Endodermal cell (in vitro differentiated cells): Measurements from ENCODE around the gene PIP5K1C. TPM values are rescaled to one million over a fixed set of nuclear protein-coding genes. Genes with fewer than 3 reads are reported as not detected.

Experiments
- DNase-seq: peaks from one replicate; pipeline ENCODE4 v3.0.0-alpha.2; 2017
- H3K27ac ChIP-seq: 2 replicates; pipeline ENCODE4 v1.5.1; 2013; ENCODE audit warnings: mild to moderate bottlenecking, low read depth, low read length, moderate library complexity
- H3K27me3 ChIP-seq: 2 replicates; pipeline ENCODE4 v1.6.1; 2013; ENCODE audit warnings: mild to moderate bottlenecking, low read length, moderate library complexity; ENCODE audit not compliant: insufficient read depth, control insufficient read depth, poor library complexity, severe bottlenecking
- H3K36me3 ChIP-seq: 2 replicates; pipeline ENCODE4 v1.7.0; 2013; ENCODE audit warnings: mild to moderate bottlenecking, low read length, moderate library complexity; ENCODE audit not compliant: control insufficient read depth, insufficient read depth
- H3K4me1 ChIP-seq: one replicate; pipeline ENCODE4 v1.7.0; 2013; ENCODE audit warnings: low read length; ENCODE audit not compliant: control insufficient read depth, insufficient read depth
- H3K4me3 ChIP-seq: 2 replicates; pipeline ENCODE4 v1.5.1; 2013; ENCODE audit warnings: mild to moderate bottlenecking, low read length, moderate library complexity
- H3K9ac ChIP-seq: 2 replicates; pipeline ENCODE4 v1.6.1; 2013; ENCODE audit warnings: mild to moderate bottlenecking, low read length, moderate library complexity; ENCODE audit not compliant: poor library complexity, severe bottlenecking; ENCODE audit errors: extremely low read depth
- H3K9me3 ChIP-seq: 2 replicates; pipeline ENCODE4 v1.6.1; 2013; ENCODE audit warnings: mild to moderate bottlenecking, low read length, moderate library complexity; ENCODE audit not compliant: control insufficient read depth
- H3K27ac Mint-ChIP-seq: 2 replicates; pipeline ENCODE4 v1.8.0; 2020; ENCODE audit warnings: mixed read lengths
- H3K27me3 Mint-ChIP-seq: 2 replicates; pipeline ENCODE4 v1.8.0; 2021; ENCODE audit warnings: mild to moderate bottlenecking, mixed read lengths; ENCODE audit not compliant: insufficient read depth
- H3K36me3 Mint-ChIP-seq: 2 replicates; pipeline ENCODE4 v1.8.0; 2020; ENCODE audit warnings: low read depth, mixed read lengths
- H3K4me1 Mint-ChIP-seq: 2 replicates; pipeline ENCODE4 v1.8.0; 2020; ENCODE audit warnings: mixed read lengths
- H3K4me3 Mint-ChIP-seq: 2 replicates; pipeline ENCODE4 v1.8.0; 2020; ENCODE audit warnings: mild to moderate bottlenecking, moderate library complexity, mixed read lengths
- H3K9me3 Mint-ChIP-seq: 2 replicates; pipeline ENCODE4 v1.8.0; 2020; ENCODE audit warnings: mild to moderate bottlenecking, mixed read lengths
- CTCF ChIP-seq: fragments of 200-600 bp; sonication (generic); conservative IDR thresholded peaks from 2 replicates; pipeline ENCODE4 v1.5.0; 2021; ENCODE audit warnings: antibody characterized with exemption, mild to moderate bottlenecking
- WGBS, 2 experiments: methylation state at CpG; one replicate each; pipeline versions ENCODE4 v1.1.5 to v1.1.7; 2013; ENCODE audit warnings: missing lambda C conversion rate in 2 of 2, mixed read lengths in 1 of 2; ENCODE audit not compliant: insufficient coverage in 1 of 2, insufficient read length in 1 of 2; 5-methylcytosine and 5-hydroxymethylcytosine counted together
- total RNA-seq, 2 donors: library from RNA; stranded (reverse); fragmentation: NEBNext Ultra II Directional in 1 of 2; extraction: Animal tissue kit (Norgen Biotek cat#: 25700) in 1 of 2; gene quantifications; 2 replicates in 1 of 2; 3 replicates in 1 of 2; pipeline ENCODE4 v1.2.1, GENCODE V29; 2021

The PIP5K1C gene
- total RNA-seq, 2 donors from 2014 or later = 43.5 to 51.5 TPM

DNA sequence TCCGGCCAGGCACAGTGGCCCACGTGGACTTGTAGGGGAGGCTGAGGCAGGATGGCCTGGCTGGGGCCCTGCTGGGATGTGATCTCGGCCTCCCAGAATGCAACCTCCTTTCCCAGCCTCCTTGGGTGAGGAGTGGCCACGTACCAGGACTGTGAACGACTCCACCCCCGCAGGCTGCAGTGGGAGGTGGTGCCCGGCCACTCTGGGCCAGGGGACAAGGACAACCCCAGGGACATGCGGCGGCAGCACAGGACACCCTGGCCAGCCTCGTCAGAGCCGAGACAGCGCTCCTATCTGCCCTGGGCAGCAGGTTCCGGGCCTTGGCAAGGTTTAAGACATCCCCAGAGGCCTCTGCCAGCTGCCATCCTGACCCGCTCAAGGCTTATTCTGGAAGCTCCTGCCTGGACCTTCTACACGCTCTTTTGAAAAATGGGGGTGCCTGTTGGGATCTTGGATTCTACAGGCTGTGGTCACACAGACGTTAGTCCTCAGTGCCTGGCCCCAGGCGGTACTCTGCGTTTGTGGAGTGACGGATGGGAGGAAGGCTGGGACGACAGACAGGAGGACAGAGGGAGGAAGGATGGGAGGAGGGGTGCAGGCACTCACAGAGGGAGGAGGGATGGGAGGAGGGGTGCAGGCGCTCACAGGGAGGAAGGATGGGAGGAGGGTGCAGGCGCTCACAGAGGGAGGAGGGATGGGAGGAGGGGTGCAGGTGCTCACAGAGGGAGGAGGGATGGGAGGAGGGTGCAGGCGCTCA is 53.8 kb downstream of the PIP5K1C start:
- no peak overlapping the region for H3K27ac Mint-ChIP-seq
- Histone ChIP-seq H3K9ac (no peak overlapping the region), H3K27me3 (no peaks in the 10 kb centered on the region), H3K9me3 (no peaks in the 10 kb centered on the region), H3K4me1 (no peaks in the 10 kb centered on the region), H3K4me3 (no peak overlapping the region), H3K27ac (no peak overlapping the region), H3K36me3 (peaks cover 16% of the 10 kb centered on the region)
- no peaks in the 10 kb centered on the region for H3K27me3 Mint-ChIP-seq
- no peak for TF ChIP-seq CTCF
- H3K9me3 Mint-ChIP-seq = no peaks in the 10 kb centered on the region
- H3K4me3 Mint-ChIP-seq = no peak overlapping the region
- H3K4me1 Mint-ChIP-seq = no peaks in the 10 kb centered on the region
- DNase-seq = no peak
- H3K36me3 Mint-ChIP-seq = peaks cover 24% of the 10 kb centered on the region
- WGBS, 2 experiments = 95 to 97% methylated on average over 20 to 23 of the region's 23 CpGs

DNA sequence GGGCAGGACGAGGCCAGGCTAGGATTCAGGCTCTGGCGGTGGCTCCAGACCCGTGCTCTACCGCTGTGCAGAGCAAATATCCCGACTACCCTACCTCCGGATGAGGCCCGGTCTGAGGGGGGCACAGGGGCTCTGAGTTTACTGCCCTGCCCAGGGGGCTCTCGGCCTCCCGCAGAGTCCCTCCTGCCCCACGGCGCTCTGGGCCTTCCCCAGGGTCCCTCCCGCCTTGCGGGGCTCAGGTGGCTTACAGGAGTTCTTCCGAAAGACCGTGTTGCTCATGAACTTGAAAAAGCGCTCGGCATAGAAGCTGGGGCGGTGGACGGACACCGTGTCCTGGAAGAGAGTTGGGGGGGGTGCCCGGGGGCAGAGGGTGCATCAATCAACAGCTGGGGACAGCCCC is 54.5 kb downstream of the PIP5K1C start:
- peaks cover 23% of the 10 kb centered on the region for H3K36me3 Mint-ChIP-seq
- no peak for DNase-seq
- H3K4me3 Mint-ChIP-seq = no peak overlapping the region
- H3K9ac ChIP-seq = no peak overlapping the region
- H3K4me3 ChIP-seq = no peak overlapping the region
- no peaks in the 10 kb centered on the region for H3K9me3 Mint-ChIP-seq
- H3K27me3 Mint-ChIP-seq = no peaks in the 10 kb centered on the region
- WGBS, 2 experiments = 93 to 97% methylated on average over 11 to 21 of the region's 21 CpGs
- H3K36me3 ChIP-seq = peaks cover 15% of the 10 kb centered on the region
- TF ChIP-seq CTCF = no peak
- no peaks in the 10 kb centered on the region for H3K4me1 Mint-ChIP-seq
- no peaks in the 10 kb centered on the region for H3K9me3 ChIP-seq
- H3K4me1 ChIP-seq = no peaks in the 10 kb centered on the region
- H3K27me3 ChIP-seq = no peaks in the 10 kb centered on the region
- no peak overlapping the region for H3K27ac Mint-ChIP-seq
- H3K27ac ChIP-seq = no peak overlapping the region

GRCh38 chr19:3645067-3645396 is 55.2 kb downstream of the PIP5K1C start:
- peaks cover 16% of the 10 kb centered on the region for H3K36me3 ChIP-seq
- peaks cover 20% of the 10 kb centered on the region for H3K36me3 Mint-ChIP-seq
- no peak overlapping the region for H3K4me3 ChIP-seq
- DNase-seq = no peak
- TF ChIP-seq CTCF = no peak
- no peaks in the 10 kb centered on the region for H3K4me1 ChIP-seq
- no peaks in the 10 kb centered on the region for H3K9me3 ChIP-seq
- H3K27ac Mint-ChIP-seq = no peak overlapping the region
- no peaks in the 10 kb centered on the region for H3K27me3 ChIP-seq
- no peaks in the 10 kb centered on the region for H3K27me3 Mint-ChIP-seq
- 92 to 95% methylated on average over 4 to 11 of the region's 11 CpGs for WGBS, 2 experiments
- no peaks in the 10 kb centered on the region for H3K9me3 Mint-ChIP-seq
- no peak overlapping the region for H3K9ac ChIP-seq
- H3K27ac ChIP-seq = no peak overlapping the region
- no peaks in the 10 kb centered on the region for H3K4me1 Mint-ChIP-seq
- H3K4me3 Mint-ChIP-seq = no peak overlapping the region
